KMS-11 (cell line): ENCODE data around the gene TSPOAP1.
A peak's percentile ranks its signal among the peaks of the same experiment; 100 is the strongest.

Experiments
- H2AFZ ChIP-seq: fragments of 200-600 bp; sonication (generic); 2 replicates; pipeline ENCODE4 v1.6.1; 2016; ENCODE audit warnings: antibody characterized with exemption, mixed run types, low read depth
- H3K27ac ChIP-seq: fragments of 200-600 bp; sonication (generic); 2 replicates; pipeline ENCODE4 v1.6.1; 2016; ENCODE audit warnings: mild to moderate bottlenecking, mixed run types
- H3K27me3 ChIP-seq: fragments of 200-600 bp; sonication (generic); 2 replicates; pipeline ENCODE4 v1.6.1; 2017; ENCODE audit warnings: mild to moderate bottlenecking, low read depth, mixed run types, moderate library complexity; ENCODE audit not compliant: insufficient read depth
- H3K36me3 ChIP-seq: fragments of 200-600 bp; sonication (generic); 2 replicates; pipeline ENCODE4 v1.6.1; 2017; ENCODE audit warnings: mild to moderate bottlenecking, mixed run types; ENCODE audit not compliant: insufficient read depth
- H3K4me1 ChIP-seq: fragments of 200-600 bp; sonication (generic); 2 replicates; pipeline ENCODE4 v1.6.1; 2016; ENCODE audit warnings: mild to moderate bottlenecking, low read depth, mixed run types; ENCODE audit not compliant: poor library complexity, severe bottlenecking
- H3K4me2 ChIP-seq: fragments of 200-600 bp; sonication (generic); 2 replicates; pipeline ENCODE4 v1.7.0; 2016; ENCODE audit warnings: mild to moderate bottlenecking, mixed run types
- H3K4me3 ChIP-seq: fragments of 200-600 bp; sonication (generic); IDR thresholded peaks from 2 replicates; pipeline ENCODE4 v1.6.1; 2017; ENCODE audit warnings: low read depth, low read length, mixed read lengths; ENCODE audit not compliant: insufficient read depth
- H3K79me2 ChIP-seq: fragments of 200-600 bp; sonication (generic); 2 replicates; pipeline ENCODE4 v1.6.1; 2016; ENCODE audit warnings: low read depth, mixed run types; ENCODE audit not compliant: insufficient read depth
- H3K9ac ChIP-seq: fragments of 200-600 bp; sonication (generic); 2 replicates; pipeline ENCODE4 v1.6.1; 2016; ENCODE audit warnings: mild to moderate bottlenecking, mixed run types
- H4K20me1 ChIP-seq: fragments of 200-600 bp; sonication (generic); 2 replicates; pipeline ENCODE4 v1.6.1; 2016; ENCODE audit warnings: mild to moderate bottlenecking, mixed run types; ENCODE audit not compliant: insufficient read depth
- CTCF ChIP-seq: fragments of 200-600 bp; sonication (generic); conservative IDR thresholded peaks from 2 replicates; pipeline ENCODE4 v1.6.1; 2017; ENCODE audit warnings: low read depth, mild to moderate bottlenecking, antibody characterized with exemption, low read length, moderate library complexity, mixed read lengths

The TSPOAP1 gene

GRCh38 chr17:58303971-58304749, 24.4 kb downstream of the TSPOAP1 start:
- H3K9ac ChIP-seq, result no peak overlapping the region
- H3K79me2 ChIP-seq, result no peaks in the 10 kb centered on the region
- no peak overlapping the region for H3K4me2 ChIP-seq
- H2AFZ ChIP-seq, result peak overlapping the region; percentile 43; the same call in 1 of the 2 replicates
- H3K27me3 ChIP-seq, result no peaks in the 10 kb centered on the region
- TF ChIP-seq CTCF, result peak; percentile 91
- no peaks in the 10 kb centered on the region for H3K36me3 ChIP-seq
- peaks cover 18% of the 10 kb centered on the region for H3K4me1 ChIP-seq
- no peaks in the 10 kb centered on the region for H4K20me1 ChIP-seq
- H3K27ac ChIP-seq, result no peak overlapping the region
- H3K4me3 ChIP-seq, result no peak overlapping the region

GRCh38 chr17:58302919-58303585, 25.5 kb downstream of the TSPOAP1 start:
- Histone ChIP-seq H3K27ac (no peak overlapping the region), H3K9ac (no peak overlapping the region), H3K4me2 (no peak overlapping the region), H3K27me3 (no peaks in the 10 kb centered on the region), H3K79me2 (no peaks in the 10 kb centered on the region), H2AFZ (no peak overlapping the region), H4K20me1 (no peaks in the 10 kb centered on the region), H3K4me1 (peaks cover 18% of the 10 kb centered on the region), H3K36me3 (no peaks in the 10 kb centered on the region), H3K4me3 (no peak overlapping the region)
- TF ChIP-seq CTCF, result no peak

GRCh38 chr17:58302171-58302918, 26.2 kb downstream of the TSPOAP1 start:
- no peaks in the 10 kb centered on the region for H3K79me2 ChIP-seq
- no peak overlapping the region for H3K9ac ChIP-seq
- H4K20me1 ChIP-seq, result no peaks in the 10 kb centered on the region
- no peak overlapping the region for H3K4me2 ChIP-seq
- no peak overlapping the region for H3K4me3 ChIP-seq
- no peak overlapping the region for H3K27ac ChIP-seq
- no peak overlapping the region for H2AFZ ChIP-seq
- H3K4me1 ChIP-seq, result peaks cover 18% of the 10 kb centered on the region
- no peaks in the 10 kb centered on the region for H3K27me3 ChIP-seq
- no peaks in the 10 kb centered on the region for H3K36me3 ChIP-seq
- no peak for TF ChIP-seq CTCF

- no peak for TF ChIP-seq CTCF
- Histone ChIP-seq H3K27ac (no peak overlapping the region), H4K20me1 (no peaks in the 10 kb centered on the region), H3K9ac (no peak overlapping the region), H3K79me2 (no peaks in the 10 kb centered on the region), H3K4me2 (no peak overlapping the region), H3K4me3 (no peak overlapping the region), H3K36me3 (no peaks in the 10 kb centered on the region), H2AFZ (no peak overlapping the region), H3K27me3 (no peaks in the 10 kb centered on the region), H3K4me1 (peaks cover 18% of the 10 kb centered on the region)
Observed at GRCh38 chr17:58301504-58302150, 27.0 kb downstream of the TSPOAP1 start.
